K562 (cell line): Measurements from ENCODE around the gene ID2.

Experiments
- EWSR1 ChIP-seq: fragments of 450-650 bp; IDR thresholded peaks from 2 replicates; pipeline ENCODE4 v1.6.1; 2018; ENCODE audit warnings: borderline replicate concordance, mild to moderate bottlenecking, low read depth, moderate library complexity; ENCODE audit not compliant: partially characterized antibody
- LARP7 ChIP-seq: fragments of 450-650 bp; IDR thresholded peaks from 2 replicates; pipeline ENCODE4 v1.6.1; 2016
- TCF7 ChIP-seq: sonication (generic); IDR thresholded peaks from 2 replicates; pipeline ENCODE4 v1.6.1; 2016; ENCODE audit warnings: antibody characterized with exemption, borderline replicate concordance
- TF ChIP-seq, protein P1 (sequence below): fragments of 450-650 bp; conservative IDR thresholded peaks from 2 replicates; pipeline ENCODE4 v1.6.1; 2016; ENCODE audit warnings: missing genetic modification characterization, low read depth, mild to moderate bottlenecking, missing compliant biosample characterization, moderate library complexity

DNA sequence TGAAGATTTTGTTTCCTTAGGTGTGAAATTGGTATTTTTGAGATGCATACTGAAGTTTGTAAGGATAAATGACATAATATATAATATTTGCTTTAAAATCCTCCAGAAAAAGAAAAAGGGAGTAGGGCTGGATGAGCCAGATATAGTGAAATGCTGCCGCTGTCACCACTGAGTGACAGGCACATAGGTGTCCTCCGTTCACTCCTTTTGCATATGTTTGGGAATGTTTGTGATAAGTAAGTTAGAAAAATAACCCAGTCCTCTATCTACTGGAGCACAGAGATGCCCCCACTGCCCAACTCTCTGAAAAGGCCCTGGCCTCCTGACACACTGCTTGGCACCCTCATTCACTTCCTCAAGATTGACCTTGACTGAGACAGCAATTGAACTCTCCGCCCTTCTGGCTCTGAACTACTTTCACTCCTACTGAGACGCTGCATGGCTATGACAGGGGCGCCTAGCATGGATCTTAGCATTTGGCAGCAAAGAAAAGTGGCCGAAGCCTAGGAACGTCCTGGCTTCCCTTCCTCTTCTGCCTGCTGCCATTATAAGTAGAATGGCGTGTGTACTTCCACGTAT, 10.1 kb downstream of the ID2 start:
- TF ChIP-seq LARP7 (no peak), TCF7 (no peak), EWSR1 (no peak)
- TF ChIP-seq, protein P1, sequence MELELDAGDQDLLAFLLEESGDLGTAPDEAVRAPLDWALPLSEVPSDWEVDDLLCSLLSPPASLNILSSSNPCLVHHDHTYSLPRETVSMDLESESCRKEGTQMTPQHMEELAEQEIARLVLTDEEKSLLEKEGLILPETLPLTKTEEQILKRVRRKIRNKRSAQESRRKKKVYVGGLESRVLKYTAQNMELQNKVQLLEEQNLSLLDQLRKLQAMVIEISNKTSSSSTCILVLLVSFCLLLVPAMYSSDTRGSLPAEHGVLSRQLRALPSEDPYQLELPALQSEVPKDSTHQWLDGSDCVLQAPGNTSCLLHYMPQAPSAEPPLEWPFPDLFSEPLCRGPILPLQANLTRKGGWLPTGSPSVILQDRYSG, result no peak
